ENCODE measurements around the gene HDLBP. TPM values are rescaled to one million over a fixed set of nuclear protein-coding genes. Genes with fewer than 3 reads are reported as not detected.
A peak's percentile ranks its signal among the peaks of the same experiment; 100 is the strongest.

HDLBP gene, protein sequence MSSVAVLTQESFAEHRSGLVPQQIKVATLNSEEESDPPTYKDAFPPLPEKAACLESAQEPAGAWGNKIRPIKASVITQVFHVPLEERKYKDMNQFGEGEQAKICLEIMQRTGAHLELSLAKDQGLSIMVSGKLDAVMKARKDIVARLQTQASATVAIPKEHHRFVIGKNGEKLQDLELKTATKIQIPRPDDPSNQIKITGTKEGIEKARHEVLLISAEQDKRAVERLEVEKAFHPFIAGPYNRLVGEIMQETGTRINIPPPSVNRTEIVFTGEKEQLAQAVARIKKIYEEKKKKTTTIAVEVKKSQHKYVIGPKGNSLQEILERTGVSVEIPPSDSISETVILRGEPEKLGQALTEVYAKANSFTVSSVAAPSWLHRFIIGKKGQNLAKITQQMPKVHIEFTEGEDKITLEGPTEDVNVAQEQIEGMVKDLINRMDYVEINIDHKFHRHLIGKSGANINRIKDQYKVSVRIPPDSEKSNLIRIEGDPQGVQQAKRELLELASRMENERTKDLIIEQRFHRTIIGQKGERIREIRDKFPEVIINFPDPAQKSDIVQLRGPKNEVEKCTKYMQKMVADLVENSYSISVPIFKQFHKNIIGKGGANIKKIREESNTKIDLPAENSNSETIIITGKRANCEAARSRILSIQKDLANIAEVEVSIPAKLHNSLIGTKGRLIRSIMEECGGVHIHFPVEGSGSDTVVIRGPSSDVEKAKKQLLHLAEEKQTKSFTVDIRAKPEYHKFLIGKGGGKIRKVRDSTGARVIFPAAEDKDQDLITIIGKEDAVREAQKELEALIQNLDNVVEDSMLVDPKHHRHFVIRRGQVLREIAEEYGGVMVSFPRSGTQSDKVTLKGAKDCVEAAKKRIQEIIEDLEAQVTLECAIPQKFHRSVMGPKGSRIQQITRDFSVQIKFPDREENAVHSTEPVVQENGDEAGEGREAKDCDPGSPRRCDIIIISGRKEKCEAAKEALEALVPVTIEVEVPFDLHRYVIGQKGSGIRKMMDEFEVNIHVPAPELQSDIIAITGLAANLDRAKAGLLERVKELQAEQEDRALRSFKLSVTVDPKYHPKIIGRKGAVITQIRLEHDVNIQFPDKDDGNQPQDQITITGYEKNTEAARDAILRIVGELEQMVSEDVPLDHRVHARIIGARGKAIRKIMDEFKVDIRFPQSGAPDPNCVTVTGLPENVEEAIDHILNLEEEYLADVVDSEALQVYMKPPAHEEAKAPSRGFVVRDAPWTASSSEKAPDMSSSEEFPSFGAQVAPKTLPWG (N-terminal part only)
- total RNA-seq, result 100 to 1,000 TPM; 243 to 251 TPM

DNA sequence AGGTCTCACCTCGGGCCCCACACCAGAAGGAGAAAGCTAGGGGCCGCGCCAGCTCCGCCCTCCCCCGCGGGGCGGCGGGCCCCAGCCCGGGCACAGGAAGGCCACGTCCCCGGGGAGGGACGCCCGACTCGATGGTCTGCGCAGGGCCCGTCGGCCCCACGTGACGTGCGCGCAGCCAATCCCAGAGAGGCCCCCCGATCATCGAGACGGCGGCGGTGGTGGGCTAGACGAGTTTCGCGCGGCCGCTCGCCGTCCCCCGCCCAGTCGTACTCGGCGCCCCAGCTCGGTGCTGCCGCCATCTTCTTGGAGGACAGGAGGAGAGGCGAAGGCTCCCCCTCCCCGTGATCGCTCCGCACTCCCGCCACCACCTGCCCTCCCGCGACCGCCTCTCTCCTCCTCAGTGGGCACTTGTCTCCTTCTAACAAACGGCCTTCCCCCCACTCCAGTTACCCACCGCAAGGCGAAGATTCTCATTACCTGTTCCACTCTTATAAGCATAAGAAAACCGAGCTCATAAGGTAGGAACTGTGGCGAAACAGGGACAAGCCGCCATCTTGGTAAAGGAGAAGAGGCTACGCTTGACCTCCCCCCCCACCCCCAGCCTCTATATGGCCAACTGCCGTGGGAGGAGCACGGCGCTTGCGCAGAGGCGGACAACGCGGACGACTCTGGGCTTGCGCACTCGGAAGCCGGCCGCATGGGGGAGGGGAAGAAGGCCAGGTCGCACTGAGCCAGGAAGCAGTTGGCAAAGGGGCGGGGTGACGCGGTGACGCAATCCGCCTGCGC lies at the start of gene HDLBP:
Gene HDLBP (minus strand): TSS at position 580 of the 786 bp plus-strand sequence. CDS start 48,803 bp downstream, outside the sequence.
- H3K4me1 Mint-ChIP-seq (ENCODE audit: low read depth), result peaks cover 67% of the 10 kb centered on the region

DNA sequence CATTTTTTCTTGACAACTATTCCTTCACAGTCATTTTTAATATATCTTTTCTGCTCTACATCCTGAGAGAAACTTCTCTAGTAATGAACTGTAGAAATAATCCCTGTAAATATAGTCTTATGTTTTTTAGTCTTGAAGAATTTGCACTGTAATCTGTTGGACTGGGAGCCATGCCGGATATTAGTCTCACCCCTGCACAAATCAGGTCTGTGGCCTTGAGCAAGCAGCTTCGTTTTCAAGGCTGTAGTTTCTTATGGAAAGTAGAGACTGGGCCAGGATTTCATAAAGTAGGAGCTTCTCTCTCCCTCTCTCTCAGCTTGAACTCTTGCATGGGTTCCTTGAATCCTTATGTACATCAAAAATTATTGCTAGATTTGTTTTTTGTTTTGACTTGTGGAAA lies 49.3 kb upstream of the HDLBP start:
- DNase-seq, result no peak
- Mint-ChIP-seq H3K4me1 (ENCODE audit: low read depth) (peaks cover 4% of the 10 kb centered on the region), H3K36me3 (no peaks in the 10 kb centered on the region), H3K4me3 (no peak overlapping the region), H3K27ac (no peak overlapping the region), H3K27me3 (no peaks in the 10 kb centered on the region), H3K9me3 (no peaks in the 10 kb centered on the region)
- ChIA-PET CTCF (no interaction called here), POLR2A (no interaction called here)
- intact Hi-C loops (cut with micrococcal nuclease), result no loop called here

More for the DNA sequence above, at the start of gene HDLBP:
- Mint-ChIP-seq H3K27ac (peak within 1 kb of the TSS; percentile 100), H3K27me3 (no peaks in the 10 kb centered on the region), H3K4me3 (peak within 1 kb of the TSS; percentile 98), H3K9me3 (no peaks in the 10 kb centered on the region), H3K36me3 (peaks cover 30% of the 10 kb centered on the region)
- CTCF ChIA-PET, result interaction anchor here (1.2 kb wide), 1 partner anchor 749 kb away, joined by 3 read pairs; no protein-coding TSS in a partner anchor
- POLR2A ChIA-PET, result interaction anchor here (0.9 to 1.9 kb wide), 8 partner anchors 9 to 747 kb away, joined by 3 to 7 read pairs (median 4); partner anchors contain the start of gene RNPEPL1
- intact Hi-C loops (cut with micrococcal nuclease), result loop anchor here (1.0 to 10.0 kb wide), 12 partner anchors 41 to 749 kb away; partner anchors contain the start of genes ATG4B, DTYMK, FARP2 and ING5
- DNase-seq, result peak; percentile 100

DNA sequence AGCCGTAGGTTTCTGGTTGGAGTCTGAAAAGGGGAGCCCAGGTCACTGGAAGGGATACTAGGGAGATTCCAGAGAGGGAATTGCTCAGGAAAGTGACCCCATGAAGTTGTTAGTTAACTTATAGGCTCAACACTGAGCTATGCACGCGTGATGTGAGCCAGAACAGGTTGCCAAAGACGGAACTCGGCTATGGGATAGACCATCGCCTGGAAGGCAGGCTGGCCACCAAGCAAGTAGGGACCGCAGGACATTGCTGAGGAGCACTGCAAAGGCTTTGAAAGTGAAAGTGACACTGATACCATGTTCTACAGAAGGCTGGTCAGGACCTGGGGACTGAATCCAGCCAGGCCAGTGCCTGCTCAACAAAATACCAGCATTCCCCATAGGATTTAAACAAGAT lies 48.0 kb upstream of the HDLBP start:
- H3K4me1 Mint-ChIP-seq (ENCODE audit: low read depth), result peaks cover 9% of the 10 kb centered on the region
- H3K9me3 Mint-ChIP-seq, result no peaks in the 10 kb centered on the region
- CTCF ChIA-PET, result no interaction called here
- no peak overlapping the region for H3K27ac Mint-ChIP-seq
- POLR2A ChIA-PET, result no interaction called here
- intact Hi-C loops (cut with micrococcal nuclease), result no loop called here
- no peak overlapping the region for H3K4me3 Mint-ChIP-seq
- H3K36me3 Mint-ChIP-seq, result no peaks in the 10 kb centered on the region
- no peaks in the 10 kb centered on the region for H3K27me3 Mint-ChIP-seq
- no peak for DNase-seq

DNA sequence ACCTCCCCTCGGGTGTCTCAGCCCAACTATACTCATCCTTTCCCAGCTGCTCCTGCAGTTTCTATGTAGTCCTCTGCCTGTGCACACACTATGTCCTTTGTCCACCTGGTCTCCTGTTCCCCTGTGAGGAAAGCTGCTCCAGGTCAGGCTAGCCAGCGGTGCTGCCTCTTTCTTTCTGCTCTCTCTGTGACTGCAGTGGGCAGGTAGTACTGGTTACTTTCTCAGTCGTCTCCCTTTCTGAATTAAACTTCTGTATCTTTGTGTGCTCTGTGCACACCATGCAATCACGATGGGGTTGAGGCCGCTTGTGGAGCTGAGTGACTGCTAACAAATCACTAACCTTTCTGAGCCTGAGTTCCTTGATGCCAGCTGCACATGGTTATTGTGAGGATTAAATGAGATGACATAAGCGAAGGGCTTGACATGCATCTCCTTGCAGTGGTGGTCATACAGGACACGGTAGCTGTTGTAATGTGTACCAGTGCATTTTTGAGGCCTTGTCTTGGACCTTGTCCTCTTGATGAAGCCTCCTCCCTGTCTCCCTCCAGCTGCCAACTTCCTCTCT lies 44.1 kb upstream of the HDLBP start:
- no peak for DNase-seq
- ChIA-PET POLR2A (no interaction called here), CTCF (interaction anchor here (0.7 to 0.9 kb wide), 2 partner anchors 10 to 134 kb away, joined by 3 read pairs; no protein-coding TSS in a partner anchor)
- Mint-ChIP-seq H3K36me3 (peaks cover under 1% of the 10 kb centered on the region), H3K27ac (no peak overlapping the region), H3K27me3 (no peaks in the 10 kb centered on the region), H3K4me1 (ENCODE audit: low read depth) (peaks cover 21% of the 10 kb centered on the region), H3K9me3 (no peaks in the 10 kb centered on the region), H3K4me3 (no peak overlapping the region)
- intact Hi-C loops (cut with micrococcal nuclease), result loop anchor here (5.0 kb wide), 4 partner anchors 258 to 792 kb away; partner anchors contain the start of genes D2HGDH, DTYMK and RNPEPL1

DNA sequence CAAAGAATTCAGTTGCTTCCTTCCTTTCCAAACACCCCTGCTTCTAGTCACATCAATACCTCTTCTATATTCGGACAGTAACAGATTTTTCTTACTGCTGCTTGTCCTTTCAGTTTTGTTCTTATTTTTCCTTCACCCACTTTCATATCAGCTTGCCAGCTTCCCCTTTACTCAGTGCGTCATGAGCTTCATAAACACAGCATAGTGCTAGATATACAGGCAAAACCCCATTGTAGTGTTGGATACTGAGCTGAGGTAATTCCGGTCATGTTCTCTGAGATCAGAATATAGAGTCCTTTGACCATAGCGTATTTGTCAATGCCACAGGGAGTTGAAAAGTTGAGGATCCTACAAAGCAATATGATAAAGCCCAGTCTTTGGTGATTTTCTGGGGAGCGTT lies 43.0 kb upstream of the HDLBP start:
- CTCF ChIA-PET, result no interaction called here
- POLR2A ChIA-PET, result no interaction called here
- Mint-ChIP-seq H3K4me1 (ENCODE audit: low read depth) (peaks cover 23% of the 10 kb centered on the region), H3K4me3 (no peak overlapping the region), H3K36me3 (peaks cover 5% of the 10 kb centered on the region), H3K27ac (no peak overlapping the region), H3K27me3 (no peaks in the 10 kb centered on the region), H3K9me3 (no peaks in the 10 kb centered on the region)
- DNase-seq, result no peak
- intact Hi-C loops (cut with micrococcal nuclease), result loop anchor here (5.0 kb wide), 4 partner anchors 259 to 791 kb away; partner anchors contain the start of genes D2HGDH, DTYMK and RNPEPL1

DNA sequence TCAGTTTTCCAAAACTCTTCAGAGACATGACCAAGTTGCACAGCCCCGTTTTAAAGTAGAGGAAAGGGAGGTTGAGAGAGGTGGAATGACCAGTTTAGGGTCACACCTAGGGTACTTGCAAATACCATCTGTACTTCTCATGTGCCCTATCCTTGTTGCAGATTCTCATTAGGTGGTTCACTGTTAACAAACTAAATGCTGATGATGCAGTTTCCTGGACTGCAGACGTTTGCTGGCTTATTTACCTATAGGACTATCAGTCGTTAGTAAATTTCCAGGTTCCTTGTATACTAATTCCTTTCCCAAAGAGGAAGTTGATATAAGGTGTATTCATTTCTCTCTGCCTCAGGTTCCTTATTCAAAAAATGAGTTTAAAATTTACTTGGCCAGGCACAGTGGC lies 42.1 kb upstream of the HDLBP start:
- Mint-ChIP-seq H3K4me1 (ENCODE audit: low read depth) (peaks cover 31% of the 10 kb centered on the region), H3K9me3 (no peaks in the 10 kb centered on the region), H3K27ac (no peak overlapping the region), H3K4me3 (peak overlapping the region; percentile 75), H3K27me3 (no peaks in the 10 kb centered on the region), H3K36me3 (peaks cover 9% of the 10 kb centered on the region)
- ChIA-PET POLR2A (no interaction called here), CTCF (no interaction called here)
- intact Hi-C loops (cut with micrococcal nuclease), result loop anchor here (2.0 to 5.0 kb wide), 5 partner anchors 260 to 790 kb away; partner anchors contain the start of genes D2HGDH, DTYMK and RNPEPL1
- DNase-seq, result no peak

DNA sequence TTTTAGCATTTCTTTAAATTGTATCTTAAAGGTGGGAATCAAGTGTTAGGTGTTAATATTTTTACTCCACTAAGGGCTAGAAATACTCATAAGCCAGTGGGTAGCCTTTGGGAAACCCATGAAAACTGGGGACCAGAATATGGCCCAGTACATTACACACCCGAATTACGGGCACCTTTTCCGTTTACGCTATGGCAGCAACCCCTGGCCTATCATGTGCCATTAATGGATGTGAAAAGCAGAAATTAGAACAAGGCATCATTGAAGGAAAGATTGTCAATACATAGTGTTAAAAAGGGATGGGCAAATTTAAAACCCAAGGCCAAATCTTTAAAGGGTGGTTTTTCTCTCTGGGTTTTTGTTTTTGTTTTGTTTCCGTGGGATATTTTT lies 41.4 kb upstream of the HDLBP start:
- peaks cover 13% of the 10 kb centered on the region for H3K36me3 Mint-ChIP-seq
- POLR2A ChIA-PET, result no interaction called here
- H3K4me1 Mint-ChIP-seq (ENCODE audit: low read depth), result peaks cover 35% of the 10 kb centered on the region
- H3K4me3 Mint-ChIP-seq, result peak overlapping the region; percentile 75
- no peak for DNase-seq
- no peak overlapping the region for H3K27ac Mint-ChIP-seq
- CTCF ChIA-PET, result no interaction called here
- H3K9me3 Mint-ChIP-seq, result no peaks in the 10 kb centered on the region
- H3K27me3 Mint-ChIP-seq, result no peaks in the 10 kb centered on the region
- intact Hi-C loops (cut with micrococcal nuclease), result loop anchor here (1.0 to 5.0 kb wide), 7 partner anchors 42 to 790 kb away; partner anchors contain the start of genes D2HGDH, DTYMK, HDLBP and RNPEPL1

DNA sequence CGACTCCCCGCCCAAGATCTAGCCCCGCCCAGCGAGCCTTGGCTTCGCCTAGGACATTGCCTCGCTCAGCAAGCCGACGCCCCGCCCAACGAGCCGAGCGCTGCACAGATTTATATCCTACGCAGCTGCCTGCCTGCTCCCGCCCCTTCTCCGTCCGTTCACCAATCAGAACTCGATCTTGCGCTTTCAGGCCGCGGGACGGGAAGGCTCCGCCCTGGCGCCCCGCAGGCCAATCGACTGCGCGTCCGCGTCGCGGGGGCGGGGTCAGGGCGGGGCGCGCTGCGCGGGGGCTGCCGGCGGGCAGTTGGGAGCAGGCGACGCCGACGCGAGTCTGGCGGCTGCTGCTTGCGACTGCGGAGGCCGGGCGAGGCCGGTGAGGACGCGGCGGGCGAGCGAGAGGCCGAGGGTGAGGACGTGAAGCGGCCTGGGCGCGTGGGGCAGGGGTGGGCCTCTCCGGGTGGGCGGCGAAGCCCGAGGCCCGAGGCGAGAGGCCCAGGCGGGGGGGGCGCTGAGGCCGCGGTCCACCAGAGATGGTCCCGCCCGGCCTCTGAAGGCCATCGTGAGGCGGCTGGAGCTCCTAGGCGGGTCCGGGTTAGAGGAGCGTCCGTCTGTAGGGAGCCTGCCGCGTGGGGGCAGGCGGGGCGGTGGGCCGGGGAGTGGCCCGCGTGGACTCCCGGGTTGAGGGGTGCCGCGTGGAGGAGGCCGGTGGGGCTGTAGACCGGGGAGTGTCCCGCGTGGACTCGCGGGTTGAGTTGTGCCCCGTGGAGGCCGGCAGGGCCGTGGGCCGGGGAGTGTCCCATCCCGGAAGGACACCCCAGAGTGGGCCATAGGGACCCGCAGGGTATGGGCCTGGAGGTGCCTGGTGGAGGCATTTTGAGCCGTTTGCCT lies 40.8 kb upstream of the HDLBP start, which contains the start of gene FARP2:
Gene FARP2 (plus strand): TSS at position 303 of the 888 bp plus-strand sequence. CDS start 16,823 bp downstream, outside the sequence.
- CTCF ChIA-PET, result no interaction called here
- H3K4me3 Mint-ChIP-seq, result peak within 1 kb of the TSS; percentile 75
- peak within 1 kb of the TSS; percentile 79 for H3K27ac Mint-ChIP-seq
- DNase-seq, result peak; percentile 98
- no peaks in the 10 kb centered on the region for H3K9me3 Mint-ChIP-seq
- H3K27me3 Mint-ChIP-seq, result no peaks in the 10 kb centered on the region
- H3K4me1 Mint-ChIP-seq (ENCODE audit: low read depth), result peaks cover 35% of the 10 kb centered on the region
- H3K36me3 Mint-ChIP-seq, result peaks cover 13% of the 10 kb centered on the region
- POLR2A ChIA-PET, result no interaction called here
- intact Hi-C loops (cut with micrococcal nuclease), result loop anchor here (1.0 to 5.0 kb wide), 7 partner anchors 41 to 789 kb away; partner anchors contain the start of genes D2HGDH, DTYMK, HDLBP and RNPEPL1

DNA sequence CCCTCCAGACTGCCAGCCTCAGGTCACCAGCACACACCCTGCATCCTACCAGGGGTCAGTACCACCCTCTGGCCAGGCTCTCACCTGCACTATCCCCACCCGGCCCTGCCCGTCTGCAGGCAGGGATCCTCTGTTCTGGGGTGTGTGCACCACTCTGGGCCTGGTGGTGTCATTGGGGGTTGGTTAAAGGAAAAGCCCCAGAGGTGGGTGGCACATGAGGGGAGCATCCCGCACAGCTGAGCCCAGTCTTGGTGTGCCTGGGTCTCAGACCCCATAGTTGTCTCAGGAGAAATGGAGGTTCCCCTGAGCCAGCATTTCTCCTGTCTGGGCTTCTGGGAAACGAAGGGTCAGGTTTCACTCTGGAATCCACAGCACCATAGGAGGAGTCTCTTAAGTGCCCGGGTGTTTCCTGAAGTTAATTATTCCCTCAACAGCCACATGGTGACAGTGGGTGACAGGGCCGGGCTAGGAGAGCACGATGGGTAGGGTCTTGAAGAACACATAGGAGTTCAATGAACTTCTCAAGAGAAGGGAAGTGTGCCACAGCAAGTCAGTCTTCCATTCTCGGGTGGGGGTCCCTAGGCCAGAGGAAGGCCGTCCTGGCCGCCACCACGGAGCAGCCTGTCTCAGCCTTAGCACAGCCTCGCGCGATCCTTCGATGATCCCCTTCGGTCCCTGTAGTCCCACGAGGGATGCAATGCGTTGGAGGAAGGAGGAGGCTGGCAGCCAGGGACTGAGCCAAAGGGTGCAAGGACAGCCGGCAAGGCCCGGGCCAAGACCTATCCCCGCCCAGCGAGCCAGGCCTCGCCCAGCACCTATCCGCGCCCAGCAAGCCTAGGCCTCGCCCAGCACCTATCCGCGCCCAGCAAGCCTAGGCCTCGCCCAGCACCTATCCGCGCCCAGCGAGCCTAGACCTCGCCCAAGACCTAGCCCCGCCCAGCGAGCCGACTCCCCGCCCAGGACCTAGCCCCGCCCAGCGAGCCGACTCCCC lies 39.5 kb upstream of the HDLBP start:
- Mint-ChIP-seq H3K4me1 (ENCODE audit: low read depth) (peaks cover 38% of the 10 kb centered on the region), H3K36me3 (peaks cover 22% of the 10 kb centered on the region), H3K27me3 (no peaks in the 10 kb centered on the region), H3K9me3 (no peaks in the 10 kb centered on the region), H3K27ac (peak overlapping the region; percentile 29), H3K4me3 (no peak overlapping the region)
- DNase-seq, result peak; percentile 70
- intact Hi-C loops (cut with micrococcal nuclease), result loop anchor here (5.0 kb wide), 5 partner anchors 262 to 1333 kb away; partner anchors contain the start of genes D2HGDH, DTYMK and RNPEPL1
- POLR2A ChIA-PET, result no interaction called here
- CTCF ChIA-PET, result no interaction called here

Measured in activated CD4-positive, alpha-beta memory T cell treated with anti-CD3 and anti-CD28 coated beads for 36 hours (primary cell).